Smooth muscle cell (in vitro differentiated cells): ENCODE results near the gene ARL4D. TPM values are rescaled to one million over a fixed set of nuclear protein-coding genes. Genes with fewer than 3 reads are reported as not detected.
"Not testable (repeated sequence)": the region's sequence is repeated elsewhere in the genome, so short reads cannot be mapped to it uniquely, and the experiment has no call there.

ENCODE experiments used
- DNase-seq: peaks from one replicate; lab custom pipeline; 2025; ENCODE audit not compliant: unreplicated experiment; lab: John Stamatoyannopoulos, UW
- H2AFZ ChIP-seq: fragments of 200-600 bp; sonication (generic); 2 replicates; pipeline ENCODE4 v1.6.0; 2016; ENCODE audit warnings: antibody characterized with exemption, low read depth, mild to moderate bottlenecking
- H3F3A ChIP-seq: fragments of 200-600 bp; sonication (generic); 2 replicates; pipeline ENCODE4 v1.6.0; 2017; ENCODE audit warnings: antibody characterized with exemption, low read depth
- H3K27ac ChIP-seq: fragments of 200-600 bp; sonication (generic); 2 replicates; pipeline ENCODE4 v1.5.1; 2016; ENCODE audit warnings: low read depth, mild to moderate bottlenecking
- H3K27me3 ChIP-seq: fragments of 200-600 bp; sonication (generic); 2 replicates; pipeline ENCODE4 v1.6.1; 2016; ENCODE audit warnings: low read depth, mild to moderate bottlenecking
- H3K36me3 ChIP-seq: fragments of 200-600 bp; sonication (generic); 2 replicates; pipeline ENCODE4 v1.5.1; 2016; ENCODE audit warnings: low read depth
- H3K4me1 ChIP-seq: fragments of 200-600 bp; sonication (generic); 2 replicates; pipeline ENCODE4 v1.5.1; 2016; ENCODE audit warnings: low read depth
- H3K4me2 ChIP-seq: fragments of 200-600 bp; sonication (generic); 2 replicates; pipeline ENCODE4 v1.6.0; 2016; ENCODE audit warnings: mild to moderate bottlenecking
- H3K4me3 ChIP-seq: fragments of 200-600 bp; sonication (generic); 2 replicates; pipeline ENCODE4 v1.5.1; 2016; ENCODE audit warnings: mild to moderate bottlenecking
- H3K79me2 ChIP-seq: fragments of 200-600 bp; sonication (generic); 2 replicates; pipeline ENCODE4 v1.6.0; 2016; ENCODE audit warnings: low read depth, mild to moderate bottlenecking
- H3K9ac ChIP-seq: fragments of 200-600 bp; sonication (generic); 2 replicates; pipeline ENCODE4 v1.6.0; 2016; ENCODE audit warnings: low read depth
- H3K9me3 ChIP-seq: fragments of 200-600 bp; sonication (generic); replicated peaks from 2 replicates; pipeline ENCODE4 v1.5.1; 2016; ENCODE audit warnings: low read depth
- H4K20me1 ChIP-seq: fragments of 200-600 bp; sonication (generic); 2 replicates; pipeline ENCODE4 v1.6.0; 2016; ENCODE audit warnings: low read depth
- WGBS: methylation state at CpG from one replicate; pipeline ENCODE4 v1.1.7; 2016; ENCODE audit warnings: low lambda C conversion rate; 5-methylcytosine and 5-hydroxymethylcytosine counted together
- polyA plus RNA-seq: library from polyadenylated mRNA; unstranded; fragments of >200 nt; fragmentation: Nextera tagmentation; extraction: Ambion mirVana; gene quantifications from 2 replicates; pipeline ENCODE4 v1.2.1, GENCODE V29; 2016
- total RNA-seq: library from RNA; depleted of rRNA; stranded (reverse); fragments of >200 nt; gene quantifications from 2 replicates; pipeline ENCODE4 v1.2.3, GENCODE V29; 2014
- TF ChIP-seq, protein P1 (sequence below): fragments of 200-600 bp; sonication (generic); IDR thresholded peaks from 2 replicates; pipeline ENCODE4 v1.5.1; 2017; ENCODE audit warnings: borderline replicate concordance, mild to moderate bottlenecking, antibody characterized with exemption; ENCODE audit not compliant: insufficient read depth, poor library complexity, severe bottlenecking

The ARL4D gene
- total and polyA plus RNA-seq, 2 experiments from 2014 or later: 9.9 to 25.9 TPM

DNA sequence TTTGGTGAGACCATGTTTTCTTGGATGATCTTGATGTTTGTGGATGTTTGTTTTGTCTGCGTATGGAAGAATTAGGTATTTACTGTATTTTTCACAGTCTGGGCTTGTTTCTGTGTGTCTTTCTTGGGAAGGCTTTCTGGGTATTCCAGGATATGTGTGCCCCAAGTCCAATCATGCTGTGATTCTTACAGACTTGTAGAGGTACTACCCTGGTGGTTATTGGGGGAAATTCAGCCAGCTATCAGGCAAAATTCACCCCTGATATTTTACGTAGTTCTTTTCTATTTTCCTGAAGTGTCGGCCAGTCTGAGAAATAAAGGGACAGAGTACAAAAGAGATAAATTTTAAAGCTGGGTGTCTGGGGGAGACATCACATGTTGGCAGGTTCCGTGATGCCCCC is 33.4 kb upstream of the ARL4D start:
- H3K9me3 ChIP-seq: no peaks in the 10 kb centered on the region
- no peak overlapping the region for H3K4me3 ChIP-seq
- H3K4me2 ChIP-seq: no peak overlapping the region
- no peaks in the 10 kb centered on the region for H3K27me3 ChIP-seq
- no peak overlapping the region for H2AFZ ChIP-seq
- WGBS: 95% methylated on average over 4 of the region's 4 CpGs
- H3K9ac ChIP-seq: no peak overlapping the region
- peaks cover 10% of the 10 kb centered on the region for H3K4me1 ChIP-seq
- DNase-seq: no peak
- TF ChIP-seq, protein P1, sequence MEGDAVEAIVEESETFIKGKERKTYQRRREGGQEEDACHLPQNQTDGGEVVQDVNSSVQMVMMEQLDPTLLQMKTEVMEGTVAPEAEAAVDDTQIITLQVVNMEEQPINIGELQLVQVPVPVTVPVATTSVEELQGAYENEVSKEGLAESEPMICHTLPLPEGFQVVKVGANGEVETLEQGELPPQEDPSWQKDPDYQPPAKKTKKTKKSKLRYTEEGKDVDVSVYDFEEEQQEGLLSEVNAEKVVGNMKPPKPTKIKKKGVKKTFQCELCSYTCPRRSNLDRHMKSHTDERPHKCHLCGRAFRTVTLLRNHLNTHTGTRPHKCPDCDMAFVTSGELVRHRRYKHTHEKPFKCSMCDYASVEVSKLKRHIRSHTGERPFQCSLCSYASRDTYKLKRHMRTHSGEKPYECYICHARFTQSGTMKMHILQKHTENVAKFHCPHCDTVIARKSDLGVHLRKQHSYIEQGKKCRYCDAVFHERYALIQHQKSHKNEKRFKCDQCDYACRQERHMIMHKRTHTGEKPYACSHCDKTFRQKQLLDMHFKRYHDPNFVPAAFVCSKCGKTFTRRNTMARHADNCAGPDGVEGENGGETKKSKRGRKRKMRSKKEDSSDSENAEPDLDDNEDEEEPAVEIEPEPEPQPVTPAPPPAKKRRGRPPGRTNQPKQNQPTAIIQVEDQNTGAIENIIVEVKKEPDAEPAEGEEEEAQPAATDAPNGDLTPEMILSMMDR: no peak
- H3F3A ChIP-seq: peaks cover 14% of the 10 kb centered on the region
- H3K79me2 ChIP-seq: no peaks in the 10 kb centered on the region
- no peak overlapping the region for H3K27ac ChIP-seq
- H3K36me3 ChIP-seq: no peaks in the 10 kb centered on the region
- peaks cover 2% of the 10 kb centered on the region for H4K20me1 ChIP-seq

DNA sequence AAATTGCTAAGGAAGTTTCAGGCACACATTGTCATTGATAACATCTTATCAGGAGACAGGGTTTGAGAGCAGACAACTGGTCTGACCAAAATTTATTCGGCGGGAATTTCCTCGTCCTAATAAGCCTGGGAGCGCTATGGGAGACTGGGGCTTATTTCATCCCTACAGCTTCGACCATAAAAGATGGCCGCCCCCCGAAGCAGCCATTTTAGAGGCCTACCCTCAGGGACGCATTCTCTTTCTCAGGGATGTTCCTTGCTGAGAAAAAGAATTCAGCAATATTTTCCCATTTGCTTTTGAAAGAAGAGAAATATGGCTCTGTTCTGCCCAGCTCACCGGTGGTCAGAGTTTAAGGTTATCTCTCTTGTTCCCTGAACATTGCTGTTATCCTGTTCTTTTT is 32.9 kb upstream of the ARL4D start:
- not testable (repeated sequence) for H3K4me1 ChIP-seq, H3K9me3 ChIP-seq, H3K79me2 ChIP-seq, H3K36me3 ChIP-seq, DNase-seq, H3K27me3 ChIP-seq, H3K4me2 ChIP-seq, H4K20me1 ChIP-seq, H3K9ac ChIP-seq, H3K27ac ChIP-seq, H2AFZ ChIP-seq, H3K4me3 ChIP-seq
- 96% methylated on average over 9 of the region's 9 CpGs for WGBS
- peaks cover 14% of the 10 kb centered on the region for H3F3A ChIP-seq

DNA sequence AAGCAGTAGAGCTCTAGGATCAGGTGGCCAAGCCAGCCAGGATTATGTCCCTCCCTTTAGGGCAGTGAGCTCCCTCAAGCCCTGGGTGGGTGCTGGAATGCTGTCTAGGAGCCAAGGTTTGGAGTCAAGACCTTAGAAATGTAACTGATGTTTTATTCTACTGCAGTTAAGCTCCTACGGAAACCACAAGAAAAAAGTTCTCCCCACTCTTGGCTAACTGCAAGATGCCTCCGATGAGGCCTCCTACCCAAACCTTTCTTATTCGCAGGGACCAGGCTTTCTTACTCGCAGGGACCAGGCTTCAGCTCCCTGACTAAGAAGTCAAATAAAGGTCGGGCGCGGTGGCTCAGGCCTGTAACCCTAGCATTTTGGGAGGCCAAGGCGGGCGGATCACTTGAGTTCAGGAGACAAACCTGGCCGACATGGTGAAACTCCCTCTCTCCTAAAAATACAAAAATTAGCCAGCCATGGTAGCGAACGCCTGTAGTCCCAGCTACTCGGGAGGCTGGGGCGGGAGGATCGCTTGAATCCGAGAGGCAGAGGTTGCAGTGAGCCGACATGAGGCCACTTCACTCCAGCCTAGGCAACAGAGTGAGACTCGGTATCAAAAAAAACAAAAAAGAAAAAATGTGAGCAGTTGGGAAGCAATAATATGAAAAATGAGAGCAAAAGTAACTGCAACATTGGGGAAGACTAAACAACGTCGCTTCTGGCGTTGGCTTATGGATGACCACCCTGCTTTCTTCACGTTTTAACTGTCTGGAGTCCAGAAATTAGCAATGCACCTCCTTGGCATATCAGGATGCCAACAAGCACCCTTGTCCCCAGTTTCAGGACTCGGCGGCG is 31.7 kb upstream of the ARL4D start:
- no peak for DNase-seq
- peak overlapping the region; percentile 98 for H3K27ac ChIP-seq
- 80% methylated on average over 25 of the region's 25 CpGs for WGBS

DNA sequence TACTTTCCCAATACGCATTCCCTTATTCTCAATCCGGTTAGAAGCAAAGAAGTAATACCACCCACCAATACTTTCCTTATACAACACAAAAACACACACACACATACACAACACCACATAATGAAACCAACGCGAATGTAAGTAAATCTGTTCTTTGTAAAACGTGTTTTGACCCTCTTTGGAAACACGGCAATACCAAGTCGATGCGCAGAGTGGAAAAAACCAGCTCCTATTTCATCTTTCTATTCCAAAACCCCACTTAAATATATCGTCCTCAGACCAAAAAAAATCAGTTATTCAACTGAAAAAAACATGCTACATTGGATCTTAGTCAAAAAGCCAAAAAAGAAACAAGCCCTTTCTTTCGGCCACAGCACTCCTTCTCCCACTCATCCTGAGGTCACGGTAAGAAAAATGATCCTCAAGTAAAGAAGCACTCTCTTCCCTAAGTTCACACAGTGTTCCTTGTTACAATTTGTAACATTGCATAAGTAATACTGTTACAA is 31.0 kb upstream of the ARL4D start:
- H3K4me2 ChIP-seq: peak overlapping the region; percentile 76
- H3K36me3 ChIP-seq: no peaks in the 10 kb centered on the region
- TF ChIP-seq, protein P1: no peak
- peak overlapping the region; percentile 98 for H3K27ac ChIP-seq
- no peaks in the 10 kb centered on the region for H3K27me3 ChIP-seq
- WGBS: 16% methylated on average over 11 of the region's 11 CpGs
- H3K79me2 ChIP-seq: no peaks in the 10 kb centered on the region
- peaks cover 14% of the 10 kb centered on the region for H3F3A ChIP-seq
- peaks cover 6% of the 10 kb centered on the region for H3K4me1 ChIP-seq
- no peaks in the 10 kb centered on the region for H3K9me3 ChIP-seq
- peak overlapping the region; percentile 97 for H3K9ac ChIP-seq
- H3K4me3 ChIP-seq: peak overlapping the region; percentile 39
- peak overlapping the region; percentile 70 for H2AFZ ChIP-seq
- no peak for DNase-seq
- H4K20me1 ChIP-seq: peaks cover 2% of the 10 kb centered on the region

More for the DNA sequence above, 31.7 kb upstream of the ARL4D start:
- TF ChIP-seq, protein P1: no peak
- Histone ChIP-seq H3K9me3 (no peaks in the 10 kb centered on the region), H3K36me3 (no peaks in the 10 kb centered on the region), H3K79me2 (no peaks in the 10 kb centered on the region), H3K4me2 (peak overlapping the region; percentile 76), H3K4me3 (peak overlapping the region; percentile 39), H3K4me1 (peaks cover 8% of the 10 kb centered on the region), H2AFZ (no peak overlapping the region), H4K20me1 (peaks cover 2% of the 10 kb centered on the region), H3K27me3 (no peaks in the 10 kb centered on the region), H3K9ac (no peak overlapping the region), H3F3A (peaks cover 14% of the 10 kb centered on the region)
